Thyroid gland (tissue), 4 donors: ENCODE data around the gene RAB31.

ENCODE experiments used
- POLR2A ChIP-seq, 2 donors: fragments of 450-650 bp; IDR thresholded peaks; one replicate each; pipeline ENCODE4 v1.6.1; 2017; ENCODE audit warnings: antibody characterized with exemption in 2 of 2, mild to moderate bottlenecking in 2 of 2, moderate library complexity in 1 of 2
- TF ChIP-seq, protein P1 (sequence below), 6 experiments: fragments of 200-600 bp in 3 of 6; fragments of 450-650 bp in 3 of 6; sonication (generic) in 3 of 6; IDR thresholded peaks; one replicate each; pipeline ENCODE4 v1.5.1; 2016 to 2019; ENCODE audit warnings: antibody characterized with exemption in 6 of 6, mild to moderate bottlenecking in 2 of 6, inconsistent platforms in 1 of 6, moderate library complexity in 1 of 6

DNA sequence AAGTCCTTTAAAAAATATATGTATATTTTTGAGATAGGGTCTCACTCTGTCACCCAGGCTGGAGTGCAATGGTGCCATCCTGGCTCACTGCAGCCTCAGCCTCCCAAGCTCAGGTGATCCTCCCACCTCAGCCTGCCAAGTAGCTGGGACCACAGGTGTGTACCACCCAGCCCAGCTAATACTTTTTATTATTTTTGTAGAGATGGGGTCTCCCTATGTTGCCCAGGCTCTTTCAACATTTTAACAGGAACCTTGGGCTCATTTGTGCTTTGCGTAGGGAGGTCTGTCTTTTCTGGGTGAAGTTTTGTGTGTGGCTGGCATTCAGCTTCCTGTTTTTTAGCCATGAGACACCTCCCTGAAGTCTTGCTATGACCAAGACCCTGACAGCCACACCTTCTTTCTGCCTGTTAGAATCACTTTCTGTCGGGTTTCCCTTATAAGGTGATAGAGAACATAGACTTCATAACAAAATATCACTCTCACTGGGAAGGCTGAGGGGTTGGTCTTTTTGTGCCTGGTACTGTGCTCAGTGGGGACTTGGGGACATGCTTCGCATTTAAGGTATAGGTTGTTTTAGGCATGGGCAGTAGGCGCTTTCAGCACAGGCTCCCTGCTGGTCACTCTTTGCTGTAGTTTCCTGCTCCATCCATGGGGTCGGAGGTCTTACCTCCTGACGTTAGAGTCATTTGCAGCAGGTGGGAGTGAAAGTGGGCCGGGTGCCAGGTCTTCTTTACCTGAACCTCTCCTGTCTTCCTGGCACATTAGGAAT lies 3.4 kb downstream of the RAB31 start:
- TF ChIP-seq, protein P1, sequence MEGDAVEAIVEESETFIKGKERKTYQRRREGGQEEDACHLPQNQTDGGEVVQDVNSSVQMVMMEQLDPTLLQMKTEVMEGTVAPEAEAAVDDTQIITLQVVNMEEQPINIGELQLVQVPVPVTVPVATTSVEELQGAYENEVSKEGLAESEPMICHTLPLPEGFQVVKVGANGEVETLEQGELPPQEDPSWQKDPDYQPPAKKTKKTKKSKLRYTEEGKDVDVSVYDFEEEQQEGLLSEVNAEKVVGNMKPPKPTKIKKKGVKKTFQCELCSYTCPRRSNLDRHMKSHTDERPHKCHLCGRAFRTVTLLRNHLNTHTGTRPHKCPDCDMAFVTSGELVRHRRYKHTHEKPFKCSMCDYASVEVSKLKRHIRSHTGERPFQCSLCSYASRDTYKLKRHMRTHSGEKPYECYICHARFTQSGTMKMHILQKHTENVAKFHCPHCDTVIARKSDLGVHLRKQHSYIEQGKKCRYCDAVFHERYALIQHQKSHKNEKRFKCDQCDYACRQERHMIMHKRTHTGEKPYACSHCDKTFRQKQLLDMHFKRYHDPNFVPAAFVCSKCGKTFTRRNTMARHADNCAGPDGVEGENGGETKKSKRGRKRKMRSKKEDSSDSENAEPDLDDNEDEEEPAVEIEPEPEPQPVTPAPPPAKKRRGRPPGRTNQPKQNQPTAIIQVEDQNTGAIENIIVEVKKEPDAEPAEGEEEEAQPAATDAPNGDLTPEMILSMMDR (IDR thresholded peaks at IDR 0.05): peak in 1 of 6 experiments; percentile 1
- no peak for TF ChIP-seq POLR2A (IDR thresholded peaks at IDR 0.05)
